ENCODE measurements around the gene CD46.
"Not testable (repeated sequence)": the region's sequence is repeated elsewhere in the genome, so short reads cannot be mapped to it uniquely, and the experiment has no call there.

DNA sequence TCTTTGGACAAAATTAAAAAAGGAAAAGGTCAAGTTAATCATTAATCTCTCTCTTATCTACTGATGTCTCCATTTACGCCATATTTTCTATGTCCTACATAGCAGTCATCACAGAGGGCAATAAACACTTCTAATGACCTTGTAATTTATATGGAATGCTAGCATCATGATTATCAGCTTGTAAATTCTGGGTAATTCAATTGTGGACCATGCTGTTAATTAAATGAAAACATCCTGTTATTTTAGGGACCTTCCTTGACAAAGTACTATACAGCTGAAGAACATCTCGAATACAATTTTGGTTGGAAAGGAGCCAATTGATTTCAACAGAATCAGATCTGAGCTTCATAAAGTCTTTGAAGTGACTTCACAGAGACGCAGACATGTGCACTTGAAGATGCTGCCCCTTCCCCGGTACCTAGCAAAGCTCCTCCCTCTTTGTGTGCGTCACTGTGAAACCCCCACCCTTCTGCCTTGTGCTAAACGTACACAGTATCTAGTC, 13.6 kb upstream of the CD46 start:
- not testable (repeated sequence) for TF ChIP-seq CTCF (IDR thresholded peaks at IDR 0.05; ENCODE audit: borderline replicate concordance, extremely low read depth, low read length, poor library complexity, severe bottlenecking); EZH2 (IDR thresholded peaks at IDR 0.05; ENCODE audit: borderline replicate concordance, low read depth, low read length, severe bottlenecking)
